Measurements from ENCODE around the gene PAXX. TPM values are rescaled to one million over a fixed set of nuclear protein-coding genes. Genes with fewer than 3 reads are reported as not detected.

Gene PAXX
- polyA plus RNA-seq, 12 donors, result 15.5 to 51.6 (median 19.6) TPM; not detected in 1

- no peak for DNase-seq
These were observed 12.2 kb upstream of the PAXX start for GRCh38 chr9:136979769-136980587.

GRCh38 chr9:136980669-136981478 is 11.3 kb upstream of the PAXX start:
- no peak for DNase-seq

GRCh38 chr9:136981588-136982231 is 10.5 kb upstream of the PAXX start:
- no peak for DNase-seq

GRCh38 chr9:136982232-136983051 is 9.8 kb upstream of the PAXX start, which contains the start of gene LCNL1:
Gene LCNL1, plus strand, starts transcription at chr9:136982993. Its CDS starts 594 bp downstream, at chr9:136983587.
- no peak for DNase-seq

- DNase-seq, result no peak
These were observed 9.1 kb upstream of the PAXX start for GRCh38 chr9:136983167-136983566.

GRCh38 chr9:136983656-136984314 is 8.4 kb upstream of the PAXX start:
- DNase-seq, result no peak

- DNase-seq, result no peak
These were observed 7.7 kb upstream of the PAXX start for GRCh38 chr9:136984464-136985026.

GRCh38 chr9:136985027-136985602 is 7.1 kb upstream of the PAXX start:
- DNase-seq, result no peak

GRCh38 chr9:136985853-136986252 is 6.4 kb upstream of the PAXX start:
- no peak for DNase-seq

GRCh38 chr9:136988872-136989271 is 3.4 kb upstream of the PAXX start:
- DNase-seq, result no peak

- no peak for DNase-seq
These were observed 1.8 kb upstream of the PAXX start for GRCh38 chr9:136990242-136990911.

GRCh38 chr9:136992819-136993369 is 672 bp downstream of the PAXX start:
- DNase-seq, result no peak

GRCh38 chr9:136994180-136994887 is 2.1 kb downstream of the PAXX start:
- DNase-seq, result no peak

- DNase-seq, result no peak
These were observed 2.6 kb downstream of the PAXX start for GRCh38 chr9:136994888-136995230.

GRCh38 chr9:136995362-136995761 is 3.1 kb downstream of the PAXX start:
- DNase-seq, result no peak

GRCh38 chr9:136995772-136996311 is 3.6 kb downstream of the PAXX start:
- DNase-seq, result no peak

- DNase-seq, result no peak
These were observed 4.4 kb downstream of the PAXX start, which contains the start of gene CLIC3 for GRCh38 chr9:136996361-136997292. Gene CLIC3, minus strand, starts transcription at chr9:136996568. Its CDS starts 25 bp downstream, at chr9:136996543.

All from muscle of arm (tissue), 12 donors.